Thymus (tissue), 11 donors: Measurements from ENCODE around the gene AZI2. TPM values are rescaled to one million over a fixed set of nuclear protein-coding genes. Genes with fewer than 3 reads are reported as not detected.

Experiments used
- DNase-seq, 9 donors: peaks; one replicate each; pipeline ENCODE4 v3.0.0-alpha.2; 2013; ENCODE audit warnings: low spot score in 9 of 9, low read depth in 6 of 9, missing footprints in 1 of 9
- H3K27ac ChIP-seq, 2 donors: one replicate each; pipeline ENCODE4 v1.5.1; 2013; ENCODE audit warnings: control low read depth in 1 of 2, low read depth in 1 of 2, low read length in 1 of 2, mild to moderate bottlenecking in 1 of 2, moderate library complexity in 1 of 2
- H3K27me3 ChIP-seq, 2 donors: one replicate each; pipeline ENCODE4 v1.5.1; 2013; ENCODE audit warnings: low read length in 1 of 2; ENCODE audit not compliant: control insufficient read depth in 2 of 2, insufficient read depth in 1 of 2
- H3K36me3 ChIP-seq, 2 donors: one replicate each; pipeline ENCODE4 v1.5.1; 2013; ENCODE audit warnings: low read length in 1 of 2, mild to moderate bottlenecking in 1 of 2, moderate library complexity in 1 of 2; ENCODE audit not compliant: control insufficient read depth in 2 of 2, insufficient read depth in 2 of 2
- H3K4me1 ChIP-seq, 2 donors: one replicate each; pipeline ENCODE4 v1.5.1; 2013; ENCODE audit warnings: low read length in 2 of 2; ENCODE audit not compliant: control insufficient read depth in 2 of 2, insufficient read depth in 2 of 2
- H3K4me3 ChIP-seq, 2 donors: one replicate each; pipeline ENCODE4 v1.5.1; 2013; ENCODE audit warnings: low read length in 2 of 2, control low read depth in 1 of 2, mild to moderate bottlenecking in 1 of 2
- H3K9me3 ChIP-seq, 2 donors: one replicate each; pipeline ENCODE4 v1.5.1; 2013; ENCODE audit warnings: low read length in 1 of 2, mild to moderate bottlenecking in 1 of 2; ENCODE audit not compliant: control insufficient read depth in 2 of 2, insufficient read depth in 1 of 2
- WGBS: extraction: QIAGEN DNeasy Blood & Tissue Kit; methylation state at CpG from one replicate; pipeline ENCODE4 v1.1.7; 2013; 5-methylcytosine and 5-hydroxymethylcytosine counted together
- polyA plus RNA-seq: library from polyadenylated mRNA; stranded (reverse); fragments of 200-250 nt; gene quantifications from one replicate; pipeline ENCODE4 v1.2.3, GENCODE V29; 2013
- total RNA-seq: library from RNA; stranded (reverse); fragments of 120-200 nt; gene quantifications from one replicate; pipeline ENCODE4 v1.2.4, GENCODE V29; 2013
- donor health status: healthy.

Gene AZI2
- total and polyA plus RNA-seq, 2 donors = 40.3 to 77.5 TPM

- no peak overlapping the region for H3K27ac ChIP-seq
- H3K36me3 ChIP-seq = peaks cover 2 to 3% of the 10 kb centered on the region in 2 donors
- no peaks in the 10 kb centered on the region for H3K9me3 ChIP-seq
- peak in 6 of 9 donors; percentile 18 to 62 (median 36) for DNase-seq
- H3K4me1 ChIP-seq = no peaks in the 10 kb centered on the region
- H3K4me3 ChIP-seq = no peak overlapping the region
- H3K27me3 ChIP-seq = no peaks in the 10 kb centered on the region
- WGBS = 78% methylated on average over 2 of the region's 2 CpGs
Observed at GRCh38 chr3:28317438-28318022, 31.1 kb downstream of the AZI2 start.

DNA sequence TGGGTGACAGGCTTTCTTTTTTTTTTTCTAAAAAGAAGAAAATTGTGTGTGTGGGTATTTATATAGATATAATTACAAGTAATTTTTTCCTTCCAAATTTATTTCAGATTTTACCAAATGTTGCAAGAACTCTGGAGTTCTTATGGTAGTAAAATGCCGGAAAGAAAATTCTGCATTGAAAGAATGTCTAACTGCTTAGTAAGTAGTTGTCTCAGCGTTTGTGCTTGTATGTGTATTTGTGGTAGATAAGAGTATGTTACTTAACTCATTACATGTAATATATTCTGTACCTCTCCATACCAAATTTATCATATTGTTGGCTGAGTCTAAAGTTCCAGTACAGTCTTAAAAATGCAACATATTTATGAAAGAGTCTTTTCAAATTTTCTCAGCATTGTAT lies 32.4 kb downstream of the AZI2 start:
- H3K9me3 ChIP-seq = no peaks in the 10 kb centered on the region

DNA sequence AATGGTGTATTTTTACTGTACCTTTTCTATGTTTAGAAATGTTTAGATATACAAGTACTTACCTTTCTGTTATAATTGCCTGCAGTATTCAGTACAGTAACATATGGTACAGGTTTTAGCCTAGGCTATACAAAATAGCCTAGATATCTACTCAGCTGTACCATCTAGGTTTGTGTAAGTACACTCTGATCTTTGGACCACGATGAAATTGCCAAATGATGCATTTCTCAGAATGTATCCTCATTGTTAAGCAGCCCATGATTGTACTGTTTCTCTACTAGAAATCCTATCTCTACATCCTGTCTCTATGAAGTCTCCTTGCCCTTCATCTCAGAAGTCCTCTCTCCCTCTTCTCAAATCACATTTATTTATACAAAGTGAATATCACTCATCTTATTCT lies 32.9 kb downstream of the AZI2 start:
- Histone ChIP-seq H3K27ac (no peak overlapping the region), H3K27me3 (no peaks in the 10 kb centered on the region), H3K4me1 (no peaks in the 10 kb centered on the region), H3K4me3 (no peak overlapping the region), H3K36me3 (peaks cover 2 to 3% of the 10 kb centered on the region in 2 donors), H3K9me3 (no peaks in the 10 kb centered on the region)
- no peak for DNase-seq
- 97% methylated on average over 1 of the region's 1 CpG for WGBS

More for the DNA sequence above, 32.4 kb downstream of the AZI2 start:
- Histone ChIP-seq H3K36me3 (peaks cover 2 to 3% of the 10 kb centered on the region in 2 donors), H3K4me1 (no peaks in the 10 kb centered on the region), H3K27me3 (no peaks in the 10 kb centered on the region), H3K4me3 (no peak overlapping the region), H3K27ac (no peak overlapping the region)
- WGBS = 98% methylated on average over 2 of the region's 2 CpGs
- no peak for DNase-seq

DNA sequence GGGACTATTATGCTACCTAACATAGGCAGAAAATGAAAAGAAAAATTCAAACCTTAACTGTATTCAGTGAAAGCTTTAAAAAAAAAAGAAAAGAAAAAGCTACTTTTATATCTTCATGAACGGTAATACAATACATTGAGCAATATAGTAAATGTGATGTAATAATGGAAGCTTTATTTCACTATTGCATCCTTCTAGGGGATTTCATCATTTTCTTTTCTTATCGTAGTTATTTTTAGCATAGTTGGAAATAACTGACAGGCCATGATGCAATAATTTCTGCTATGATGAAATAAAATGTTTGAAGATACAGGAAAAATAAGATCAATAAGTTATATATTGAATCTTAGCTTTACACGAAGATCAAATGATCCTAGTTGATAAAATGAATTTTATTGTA lies 40.4 kb downstream of the AZI2 start:
- WGBS = 96% methylated on average over 3 of the region's 3 CpGs
- Histone ChIP-seq H3K27me3 (no peaks in the 10 kb centered on the region), H3K9me3 (no peaks in the 10 kb centered on the region), H3K27ac (no peak overlapping the region), H3K4me3 (no peak overlapping the region), H3K4me1 (no peaks in the 10 kb centered on the region), H3K36me3 (no peaks in the 10 kb centered on the region)
- DNase-seq = no peak

DNA sequence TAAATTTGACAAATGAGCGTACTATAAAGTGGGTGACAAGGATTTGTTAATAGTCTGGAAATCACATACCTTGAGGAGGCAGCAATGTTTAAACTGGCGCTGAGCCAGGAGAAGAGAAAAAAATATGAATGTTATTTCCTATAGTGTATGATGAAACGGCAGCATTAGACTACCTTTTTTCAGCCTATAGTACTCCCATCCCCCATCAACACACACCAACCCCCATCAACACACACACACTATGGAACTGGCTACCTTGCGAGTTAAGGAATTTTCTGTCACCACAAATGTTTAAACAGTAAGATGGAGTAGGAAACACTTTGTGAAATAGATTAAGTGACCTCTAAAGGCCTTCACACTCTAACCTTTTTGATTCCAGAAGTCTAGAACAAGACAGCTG lies 46.9 kb downstream of the AZI2 start:
- 95% methylated on average over 4 of the region's 4 CpGs for WGBS
- H3K4me1 ChIP-seq = no peaks in the 10 kb centered on the region
- no peak overlapping the region for H3K4me3 ChIP-seq
- no peak for DNase-seq
- no peak overlapping the region for H3K27ac ChIP-seq
- no peaks in the 10 kb centered on the region for H3K36me3 ChIP-seq
- H3K27me3 ChIP-seq = no peaks in the 10 kb centered on the region
- H3K9me3 ChIP-seq = no peaks in the 10 kb centered on the region

DNA sequence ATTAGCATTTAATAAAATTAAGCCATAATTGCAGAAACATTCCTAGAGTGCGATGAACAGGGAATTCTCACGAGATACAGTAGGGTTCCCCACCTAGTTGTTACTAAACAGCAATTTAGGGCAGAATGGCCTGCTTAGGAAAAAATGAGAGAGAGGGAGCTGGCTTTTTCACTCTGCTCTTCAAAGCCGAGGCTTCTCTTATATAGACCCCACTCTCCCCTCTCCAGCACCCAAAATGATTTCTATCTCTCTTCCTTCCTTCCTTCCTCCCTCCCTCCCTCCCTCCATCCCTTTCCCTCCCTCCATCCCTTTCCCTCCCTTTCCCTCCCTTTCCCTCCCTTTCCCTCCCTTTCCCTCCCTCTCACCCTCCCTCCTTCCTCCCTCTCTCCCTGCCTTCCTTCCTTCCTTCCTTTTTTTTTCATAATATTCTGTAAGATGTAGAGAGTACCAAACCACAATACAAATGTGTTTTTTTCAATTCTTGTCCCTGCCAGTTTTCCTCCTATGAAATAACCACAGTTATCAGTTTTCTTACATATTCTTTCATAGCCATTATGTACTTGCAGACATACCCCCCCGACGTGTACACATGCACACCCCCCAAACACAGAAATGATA lies 48.2 kb downstream of the AZI2 start:
- Histone ChIP-seq H3K36me3 (no peaks in the 10 kb centered on the region), H3K4me3 (no peak overlapping the region), H3K4me1 (no peaks in the 10 kb centered on the region), H3K27me3 (no peaks in the 10 kb centered on the region), H3K9me3 (no peaks in the 10 kb centered on the region), H3K27ac (no peak overlapping the region)
- no peak for DNase-seq
- WGBS = 90% methylated on average over 5 of the region's 5 CpGs

GRCh38 chr3:28299705-28300104 lies 48.9 kb downstream of the AZI2 start:
- 96% methylated on average over 1 of the region's 1 CpG for WGBS
- no peak overlapping the region for H3K27ac ChIP-seq

GRCh38 chr3:28295898-28296490 lies 52.6 kb downstream of the AZI2 start:
- Histone ChIP-seq H3K9me3 (no peaks in the 10 kb centered on the region), H3K4me1 (no peaks in the 10 kb centered on the region), H3K4me3 (no peak overlapping the region), H3K27me3 (no peaks in the 10 kb centered on the region), H3K27ac (no peak overlapping the region), H3K36me3 (peaks cover 0 to under 1% of the 10 kb centered on the region in 2 donors)
- DNase-seq = no peak

More at GRCh38 chr3:28299705-28300104, 48.9 kb downstream of the AZI2 start:
- no peaks in the 10 kb centered on the region for H3K9me3 ChIP-seq
- H3K36me3 ChIP-seq = no peaks in the 10 kb centered on the region
- DNase-seq = no peak
- H3K4me3 ChIP-seq = no peak overlapping the region
- H3K4me1 ChIP-seq = no peaks in the 10 kb centered on the region
- no peaks in the 10 kb centered on the region for H3K27me3 ChIP-seq

DNA sequence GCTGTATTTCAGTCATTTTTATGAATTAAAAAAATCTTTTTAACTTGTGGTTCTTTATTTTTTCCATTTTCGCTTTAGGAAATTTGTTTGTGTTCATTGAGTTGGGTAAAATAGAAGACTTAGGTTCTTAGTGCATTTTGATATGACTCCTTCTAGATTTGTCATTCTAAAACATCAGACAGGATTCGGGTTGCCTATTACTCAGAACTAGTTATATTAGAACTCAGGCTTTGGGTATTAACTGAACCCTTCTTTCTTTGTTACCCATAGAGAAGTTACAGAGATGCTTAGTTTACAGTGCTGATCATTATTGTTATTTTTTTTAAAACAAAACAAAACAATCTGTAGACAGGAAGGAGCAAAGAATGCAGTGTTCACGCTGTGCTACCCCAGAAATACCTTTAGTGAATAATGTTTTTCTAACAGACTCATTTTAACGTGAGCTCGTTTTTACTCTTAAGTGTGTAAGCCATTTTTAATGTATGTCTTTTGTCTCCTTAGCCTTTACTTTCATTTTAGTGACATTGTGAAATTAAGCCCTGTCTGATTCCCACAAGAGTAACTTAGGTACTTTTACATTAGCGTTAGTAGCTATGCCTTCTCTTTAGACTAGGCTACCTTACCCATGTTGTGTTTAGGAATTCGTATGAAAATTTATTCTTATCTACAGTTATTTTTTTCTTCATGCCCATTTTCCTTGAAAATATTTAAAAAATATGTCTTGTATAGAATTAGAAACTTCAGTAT lies 53.8 kb downstream of the AZI2 start:
- H3K4me1 ChIP-seq = no peaks in the 10 kb centered on the region
- DNase-seq = no peak
- H3K27me3 ChIP-seq = no peaks in the 10 kb centered on the region
- H3K27ac ChIP-seq = no peak overlapping the region
- WGBS = 96% methylated on average over 7 of the region's 7 CpGs
- H3K36me3 ChIP-seq = peaks cover 0 to 3% of the 10 kb centered on the region in 2 donors
- H3K4me3 ChIP-seq = no peak overlapping the region
- H3K9me3 ChIP-seq = no peaks in the 10 kb centered on the region
